ENCODE results near the gene WDR88.

- no peak for TF ChIP-seq CTCF (IDR thresholded peaks at IDR 0.05; ENCODE audit: low read length)
- no peak for TF ChIP-seq EZH2 (IDR thresholded peaks at IDR 0.05; ENCODE audit: borderline replicate concordance, low read length)
Measured at GRCh38 chr19:33193865-33194362, 62.0 kb downstream of the WDR88 start, which contains the start of gene LRP3.
